RPMI8226 (cell line): ENCODE results near the gene CYSLTR1.
"Not testable (repeated sequence)": the region's sequence is repeated elsewhere in the genome, so short reads cannot be mapped to it uniquely, and the experiment has no call there.

Experiments used
- DNase-seq: peaks from one replicate; pipeline ENCODE4 v3.0.0-alpha.2; 2015

The CYSLTR1 gene, protein sequence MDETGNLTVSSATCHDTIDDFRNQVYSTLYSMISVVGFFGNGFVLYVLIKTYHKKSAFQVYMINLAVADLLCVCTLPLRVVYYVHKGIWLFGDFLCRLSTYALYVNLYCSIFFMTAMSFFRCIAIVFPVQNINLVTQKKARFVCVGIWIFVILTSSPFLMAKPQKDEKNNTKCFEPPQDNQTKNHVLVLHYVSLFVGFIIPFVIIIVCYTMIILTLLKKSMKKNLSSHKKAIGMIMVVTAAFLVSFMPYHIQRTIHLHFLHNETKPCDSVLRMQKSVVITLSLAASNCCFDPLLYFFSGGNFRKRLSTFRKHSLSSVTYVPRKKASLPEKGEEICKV

DNA sequence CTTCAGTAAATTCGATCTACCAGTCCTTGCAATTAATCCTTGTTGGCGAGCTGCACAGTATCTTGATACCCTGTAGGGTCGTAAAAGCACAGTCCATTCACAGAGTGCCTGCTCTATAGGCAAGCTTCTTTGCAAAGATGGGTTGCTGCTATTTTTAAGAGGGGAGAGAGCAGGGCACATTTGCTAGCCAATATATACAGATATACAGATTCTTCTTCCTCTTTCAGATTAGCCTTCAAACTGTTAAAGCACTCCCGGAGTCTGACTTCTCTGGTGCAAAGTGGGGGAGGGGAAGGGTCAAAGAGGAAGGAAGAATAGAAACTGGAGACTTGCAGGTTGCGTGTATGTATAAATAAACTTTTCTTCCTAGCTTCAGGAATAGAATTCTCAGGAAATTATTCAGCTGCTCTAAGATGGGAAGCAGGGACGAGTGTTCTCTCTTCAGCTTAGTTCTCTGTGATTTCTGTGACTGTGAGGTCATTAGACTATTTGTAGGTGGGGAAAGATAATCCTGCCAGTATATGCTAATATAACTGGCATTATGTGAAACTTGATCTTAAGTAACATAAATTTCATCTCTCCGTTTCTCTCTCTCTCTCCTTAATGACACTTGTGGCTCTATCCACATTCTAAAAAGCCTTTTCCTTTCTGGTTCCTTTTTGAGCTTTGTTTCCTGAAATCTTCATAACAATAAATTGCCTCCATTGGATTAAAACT lies at the start of gene CYSLTR1:
Gene CYSLTR1 (minus strand): TSS at position 242 of the 717 bp plus-strand sequence. CDS start 53,865 bp downstream, outside the sequence.
- DNase-seq, result peak; percentile 73

- DNase-seq, result no peak
Observed at GRCh38 chrX:78377186-78377585, 49.8 kb upstream of the CYSLTR1 start.

DNA sequence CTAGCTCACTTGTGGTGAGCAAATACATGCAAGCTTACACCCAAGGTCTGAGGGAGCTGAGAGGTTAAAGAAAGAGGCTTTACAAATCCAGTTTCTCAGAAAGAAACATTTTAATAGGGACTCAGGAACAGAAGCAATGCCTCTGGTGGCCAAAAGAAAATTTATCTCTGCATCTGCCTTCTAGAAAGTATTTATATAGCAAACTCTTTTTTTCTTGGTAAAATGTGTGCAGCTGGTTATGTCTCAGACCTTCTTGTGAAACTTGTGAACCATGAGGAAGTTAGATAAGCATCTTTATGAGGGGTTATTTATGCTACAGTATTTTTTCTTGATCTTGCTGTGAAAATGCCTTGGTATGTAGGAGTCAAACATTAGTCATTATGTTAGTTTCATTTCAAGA lies 48.5 kb upstream of the CYSLTR1 start:
- DNase-seq, result no peak

DNA sequence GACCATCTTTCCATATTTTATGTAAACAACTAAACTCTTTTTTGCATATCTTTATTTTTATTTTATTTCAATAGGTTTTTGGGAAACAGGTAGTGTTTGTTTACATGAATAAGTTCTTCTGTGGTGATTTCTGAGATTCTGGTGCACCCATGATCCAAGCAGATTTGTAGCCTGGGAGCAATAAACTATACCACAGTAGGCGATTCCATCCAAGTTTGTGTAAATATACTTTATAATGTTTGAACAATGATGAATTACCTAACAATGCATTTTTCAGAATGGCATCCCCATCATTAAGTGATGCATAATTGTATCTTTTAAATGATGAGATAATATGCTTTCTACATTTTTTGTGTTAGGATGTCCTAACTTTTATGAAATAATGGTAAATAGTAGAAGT lies 39.2 kb upstream of the CYSLTR1 start:
- no peak for DNase-seq

- DNase-seq, result no peak
Observed at GRCh38 chrX:78357342-78358055, 30.1 kb upstream of the CYSLTR1 start.

GRCh38 chrX:78333521-78333920 lies 6.1 kb upstream of the CYSLTR1 start:
- DNase-seq, result no peak

GRCh38 chrX:78331708-78332107 lies 4.3 kb upstream of the CYSLTR1 start:
- DNase-seq, result no peak

GRCh38 chrX:78330540-78330939 lies 3.1 kb upstream of the CYSLTR1 start:
- no peak for DNase-seq

- DNase-seq, result no peak
Observed at GRCh38 chrX:78330068-78330467, 2.7 kb upstream of the CYSLTR1 start.

DNA sequence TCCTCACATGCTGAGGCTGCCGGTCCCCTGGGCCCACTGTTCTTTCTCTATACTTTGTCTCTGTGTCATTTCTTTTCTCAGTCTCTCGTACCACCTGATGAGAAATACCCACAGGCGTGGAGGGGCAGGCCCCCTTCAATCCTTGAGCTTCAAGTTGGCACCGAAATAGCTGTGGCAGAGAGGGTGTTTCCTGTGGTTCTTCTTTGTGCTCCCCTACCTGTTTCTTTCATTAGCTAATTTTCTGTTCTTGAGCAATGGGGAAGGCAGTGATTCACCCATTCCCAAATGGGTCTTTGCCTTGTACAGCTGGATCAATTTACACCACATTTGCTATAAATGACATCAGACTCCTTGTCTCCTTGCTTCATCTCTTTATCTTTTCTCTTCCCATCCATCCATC lies 2.1 kb upstream of the CYSLTR1 start:
- no peak for DNase-seq

GRCh38 chrX:78326401-78326800 lies 1.0 kb downstream of the CYSLTR1 start:
- DNase-seq, result no peak

- DNase-seq, result no peak
Observed at GRCh38 chrX:78322863-78323262, 4.5 kb downstream of the CYSLTR1 start.

- DNase-seq, result peak; percentile 91
Observed at GRCh38 chrX:78321809-78322208, 5.6 kb downstream of the CYSLTR1 start.

DNA sequence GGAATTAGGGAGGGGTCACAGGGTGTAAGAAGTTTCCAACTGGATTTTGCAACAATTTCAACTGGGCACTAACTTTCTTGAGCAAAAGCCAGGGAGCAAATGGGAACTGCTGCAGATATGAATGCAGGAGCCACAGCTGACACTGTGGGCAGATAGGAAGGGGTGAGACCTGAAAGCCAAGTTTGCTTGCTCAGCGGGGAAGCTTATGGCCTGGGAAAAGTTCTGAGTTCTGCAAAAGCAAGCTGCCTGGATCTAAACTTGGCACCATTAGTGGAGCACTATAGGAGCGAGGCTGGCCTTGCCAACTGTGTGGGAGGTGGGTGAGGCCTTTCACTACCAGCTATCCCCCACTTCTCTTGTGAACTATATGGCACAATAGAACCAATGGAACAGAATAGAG lies 11.1 kb downstream of the CYSLTR1 start:
- DNase-seq, result no peak

- no peak for DNase-seq
Observed at GRCh38 chrX:78315745-78316144, 11.7 kb downstream of the CYSLTR1 start.

DNA sequence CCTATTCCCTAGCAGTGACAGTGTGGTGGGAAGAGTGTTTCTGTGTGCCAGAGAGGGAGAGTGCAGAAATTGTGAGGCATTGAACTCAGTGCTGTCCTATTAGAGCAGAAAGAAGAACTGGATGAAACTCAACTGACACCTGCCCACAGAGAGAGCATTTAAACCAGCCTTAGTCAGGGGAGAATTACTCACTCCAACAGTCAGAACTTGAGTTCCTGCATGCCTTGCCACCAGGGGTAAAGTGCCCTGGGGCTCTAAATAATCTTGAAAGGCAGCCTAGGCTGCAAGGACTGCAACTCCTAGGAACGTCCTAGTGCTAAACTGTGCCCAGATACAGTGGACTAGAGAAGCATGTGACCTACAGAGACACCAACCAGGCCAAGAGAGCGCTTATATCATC lies 12.8 kb downstream of the CYSLTR1 start:
- no peak for DNase-seq

DNA sequence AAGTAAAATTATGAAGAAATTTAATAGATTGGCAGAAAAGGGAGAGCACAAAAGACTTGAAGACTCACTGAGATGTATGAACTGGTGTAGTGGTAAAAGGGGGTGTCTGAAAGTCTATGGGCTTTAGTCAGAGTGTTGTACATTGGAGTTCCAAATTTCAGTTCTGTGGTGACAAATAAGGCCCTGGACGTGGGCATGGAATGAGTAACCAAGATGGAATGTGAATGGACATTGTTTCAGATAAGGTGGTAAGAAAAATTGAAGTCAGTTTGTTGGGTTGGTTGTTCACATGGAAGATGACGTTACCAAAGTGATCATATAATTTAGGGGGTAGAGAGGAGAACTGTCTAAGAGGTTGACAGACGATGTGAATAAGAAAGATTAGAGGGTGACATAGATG lies 13.9 kb downstream of the CYSLTR1 start:
- DNase-seq, result no peak

DNA sequence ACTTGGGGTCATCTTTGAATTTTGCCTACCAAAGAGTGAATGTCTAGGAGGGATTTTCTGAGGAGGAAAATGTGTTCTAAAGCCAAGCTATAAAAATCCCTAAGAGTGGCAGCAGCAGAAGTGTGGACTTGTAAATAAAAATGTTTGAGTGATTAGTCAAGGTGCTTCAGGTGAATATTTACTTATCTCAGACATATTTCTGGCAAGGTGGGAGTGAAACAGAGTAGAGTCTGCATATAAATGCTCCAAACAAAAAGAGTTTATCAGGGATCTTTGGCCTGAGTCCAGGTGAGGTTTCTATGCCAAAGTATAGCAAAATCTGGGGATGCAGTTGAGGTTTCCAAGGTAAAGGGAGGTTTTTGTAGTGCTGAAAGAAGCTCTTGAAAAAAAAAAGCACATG lies 19.7 kb downstream of the CYSLTR1 start:
- no peak for DNase-seq

GRCh38 chrX:78303086-78303485 lies 24.3 kb downstream of the CYSLTR1 start:
- no peak for DNase-seq

- DNase-seq, result not testable (repeated sequence)
Observed at GRCh38 chrX:78300933-78301332, 26.5 kb downstream of the CYSLTR1 start.

- no peak for DNase-seq
Observed at GRCh38 chrX:78283511-78283910, 43.9 kb downstream of the CYSLTR1 start.

DNA sequence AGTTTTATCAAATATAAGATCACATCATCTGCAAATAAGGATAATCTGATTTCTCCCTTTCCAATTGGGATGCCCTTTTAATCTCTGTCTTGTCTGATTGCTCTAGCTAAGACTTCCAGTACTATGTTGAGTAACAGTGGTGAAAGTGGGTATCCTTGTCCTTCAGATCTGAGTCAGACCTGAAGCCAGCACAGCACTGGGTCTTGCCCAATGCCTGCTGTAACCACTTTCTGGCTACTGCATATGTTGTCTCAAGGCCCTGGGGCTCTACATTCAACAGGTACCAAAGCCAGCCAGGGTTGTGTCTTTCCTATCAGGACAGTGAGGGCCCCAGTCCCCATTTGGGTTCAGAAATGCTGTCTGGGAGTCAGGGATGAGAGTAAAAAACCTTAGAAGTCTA lies 90.3 kb downstream of the CYSLTR1 start:
- no peak for DNase-seq

DNA sequence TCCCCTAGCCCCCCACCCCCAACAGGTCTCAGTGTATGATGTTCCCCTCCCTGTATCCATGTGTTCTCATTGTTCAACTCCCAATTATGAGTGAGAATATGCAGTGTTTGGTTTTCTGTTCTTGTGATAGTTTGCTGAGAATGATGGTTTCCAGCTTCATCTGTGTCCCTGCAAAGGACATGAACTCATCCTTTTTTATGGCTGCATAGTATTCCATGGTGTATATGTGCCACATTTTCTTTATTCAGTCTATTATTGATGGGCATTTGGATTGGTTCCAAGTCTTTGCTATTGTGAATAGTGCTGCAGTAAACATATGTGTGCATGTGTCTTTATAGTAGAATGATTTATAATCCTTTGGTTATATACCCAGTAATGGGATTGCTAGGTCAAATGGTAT lies 101.4 kb downstream of the CYSLTR1 start:
- not testable (repeated sequence) for DNase-seq
